ENCODE measurements around the gene PLPP1. TPM values are rescaled to one million over a fixed set of nuclear protein-coding genes. Genes with fewer than 3 reads are reported as not detected.

Gene PLPP1
- total RNA-seq, 1 experiment from 2014 or later = 42.7 TPM

DNA sequence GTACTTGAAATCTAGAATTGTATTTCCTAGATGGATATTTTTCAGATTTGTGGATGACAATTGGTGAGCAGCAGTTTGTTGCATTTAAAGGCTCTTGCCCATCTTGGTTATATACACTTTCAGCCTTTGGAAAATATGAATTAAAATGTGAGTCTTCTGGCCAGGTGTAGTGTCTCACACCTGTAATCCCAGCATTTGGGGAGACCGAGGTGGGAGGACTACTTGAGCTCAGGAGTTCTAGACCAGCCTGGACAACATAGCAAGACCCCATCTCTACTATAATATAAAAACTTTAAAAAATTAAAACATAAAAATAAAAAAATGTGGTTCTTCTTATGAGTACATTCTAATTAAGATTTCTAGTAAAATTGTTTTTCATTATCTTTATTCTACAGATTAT is 125.0 kb downstream of the PLPP1 start:
- DNase-seq (ENCODE audit: low read depth) = no peak

- no peak for DNase-seq (ENCODE audit: low read depth)
These were observed 126.8 kb downstream of the PLPP1 start for GRCh38 chr5:55407984-55408383.

GRCh38 chr5:55407059-55407684 is 127.6 kb downstream of the PLPP1 start:
- peak; percentile 42 for DNase-seq (ENCODE audit: low read depth)

DNA sequence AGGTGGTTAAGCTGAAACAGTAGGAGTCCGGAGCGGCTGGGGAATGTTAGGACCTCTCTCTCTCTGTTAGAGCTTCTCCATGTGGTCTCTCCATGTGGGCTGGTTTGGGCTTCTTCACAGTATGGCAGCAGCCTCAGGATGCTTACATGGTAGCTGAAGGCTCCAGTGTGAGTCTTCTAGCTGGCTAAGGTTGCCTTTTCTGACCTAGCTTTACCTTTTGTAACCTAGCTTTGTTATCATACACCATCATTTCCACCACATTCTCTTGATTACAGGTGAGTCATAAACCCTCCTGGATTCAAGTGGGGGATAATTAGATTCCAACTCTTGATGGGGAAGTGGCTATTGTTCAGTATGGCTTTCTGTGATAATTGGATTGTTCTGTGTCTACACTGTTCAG is 128.5 kb downstream of the PLPP1 start:
- DNase-seq (ENCODE audit: low read depth) = no peak

DNA sequence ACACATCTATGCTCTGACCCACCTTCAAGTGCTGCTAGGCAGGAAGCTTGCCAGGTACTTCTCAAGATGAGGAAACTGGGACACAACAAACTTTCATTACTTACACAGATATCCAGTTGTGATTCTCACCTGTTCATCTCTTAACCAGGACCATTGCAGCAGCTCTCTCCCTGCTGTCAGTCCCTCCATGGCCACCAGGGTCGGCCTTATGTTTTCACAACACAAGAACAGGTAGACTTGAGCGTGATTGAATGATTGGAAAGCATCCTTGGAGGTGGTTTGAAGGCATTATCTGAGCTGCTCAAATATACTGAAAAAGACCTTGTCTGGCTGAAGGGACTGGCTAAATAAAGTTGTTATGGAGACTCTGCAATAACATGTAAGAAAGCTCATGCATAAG is 132.6 kb downstream of the PLPP1 start:
- no peak for DNase-seq (ENCODE audit: low read depth)

GRCh38 chr5:55393501-55394175 is 141.1 kb downstream of the PLPP1 start:
- DNase-seq (ENCODE audit: low read depth) = no peak

- DNase-seq (ENCODE audit: low read depth) = no peak
These were observed 142.1 kb downstream of the PLPP1 start for GRCh38 chr5:55392669-55393068.

- no peak for DNase-seq (ENCODE audit: low read depth)
These were observed 143.1 kb downstream of the PLPP1 start for GRCh38 chr5:55391707-55392106.

GRCh38 chr5:55387865-55388264 is 146.9 kb downstream of the PLPP1 start:
- no peak for DNase-seq (ENCODE audit: low read depth)

DNA sequence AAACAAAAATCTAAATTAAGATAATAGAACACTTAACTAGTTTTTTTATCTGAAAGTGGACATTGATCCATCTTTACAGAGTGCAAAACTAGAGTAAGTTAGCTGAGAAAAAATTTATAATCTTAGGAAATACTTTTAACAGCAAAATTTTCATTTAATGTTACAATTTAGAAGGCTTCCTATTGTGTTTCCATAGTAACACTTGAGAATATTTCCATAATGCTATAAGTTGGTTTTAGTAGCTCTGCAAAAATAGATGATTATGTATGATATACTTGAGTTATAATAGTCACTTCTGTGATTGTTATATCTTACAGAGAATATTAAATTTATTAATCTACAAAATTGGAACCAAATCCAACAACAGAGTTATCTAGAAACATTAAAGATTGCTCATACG is 148.4 kb downstream of the PLPP1 start:
- DNase-seq (ENCODE audit: low read depth) = no peak

DNA sequence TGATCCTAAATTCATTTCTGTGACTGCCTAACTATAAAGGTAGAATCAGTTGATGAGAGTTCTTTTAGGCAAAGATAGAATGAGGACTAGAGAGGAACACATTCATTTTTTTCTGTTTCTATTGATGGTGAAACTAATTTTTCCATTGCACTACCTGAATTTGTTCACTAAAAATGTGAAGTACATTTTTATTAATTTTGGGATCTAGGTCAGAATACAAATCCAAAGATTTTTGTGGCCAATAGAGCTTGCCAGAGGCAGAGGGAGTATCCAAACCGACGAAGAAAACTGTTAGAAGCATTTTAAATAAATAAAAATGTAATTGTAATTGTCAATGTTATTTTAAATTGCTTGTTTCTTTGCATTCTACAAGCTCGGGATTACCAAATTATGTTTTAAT is 148.9 kb downstream of the PLPP1 start:
- DNase-seq (ENCODE audit: low read depth) = no peak

DNA sequence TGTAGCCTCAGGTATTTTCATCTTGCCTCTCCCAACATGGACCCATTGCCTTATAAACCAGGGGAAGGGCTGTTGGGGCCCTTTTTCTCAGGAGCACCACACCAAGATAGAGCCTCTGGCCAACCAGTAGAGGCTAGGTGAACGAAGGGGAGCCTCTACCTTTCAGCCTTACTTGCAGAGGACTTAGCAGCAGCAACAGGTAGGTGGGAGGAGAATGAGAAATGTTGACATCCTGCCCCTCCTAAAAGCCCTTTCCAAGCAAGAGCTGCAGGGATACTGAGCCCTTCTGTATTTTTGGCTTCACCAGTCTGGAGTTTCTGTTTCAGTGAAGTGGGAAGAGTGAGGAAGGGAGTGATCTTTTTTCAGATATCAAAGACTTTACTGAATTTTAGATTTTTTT is 149.5 kb downstream of the PLPP1 start:
- DNase-seq (ENCODE audit: low read depth) = no peak

DNA sequence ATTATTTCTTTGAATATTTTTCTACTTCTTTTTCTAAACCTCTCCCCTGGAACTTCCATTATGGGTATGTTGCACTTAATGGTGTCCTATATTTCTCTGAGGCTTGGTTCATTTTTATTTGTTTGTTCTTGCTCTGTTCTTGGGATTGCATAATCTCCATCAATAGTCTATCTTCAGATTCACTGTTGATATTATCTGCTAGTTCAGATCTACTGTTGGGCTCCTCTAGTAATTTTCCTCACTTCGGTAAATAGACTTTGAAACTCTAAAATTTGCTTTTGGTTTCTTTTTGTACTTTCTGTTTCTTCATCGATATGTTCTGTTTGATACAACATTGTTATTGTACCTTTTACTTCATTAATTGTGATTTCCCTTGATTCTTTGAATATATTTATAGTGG is 150.7 kb downstream of the PLPP1 start:
- no peak for DNase-seq (ENCODE audit: low read depth)

- no peak for DNase-seq (ENCODE audit: low read depth)
These were observed 151.5 kb downstream of the PLPP1 start for GRCh38 chr5:55383254-55383653.

- no peak for DNase-seq (ENCODE audit: low read depth)
These were observed 157.0 kb downstream of the PLPP1 start for GRCh38 chr5:55377810-55378209.

Other genes with a start within 250 kb of the PLPP1 start
- gene DHX29, start 227.3 kb downstream of the PLPP1 start, total RNA-seq (2014; rRNA removed) = 37.8 and 40.3 TPM in 2 replicates
- 110 and 115 TPM in 2 replicates for gene MTREX, start 227.0 kb downstream of the PLPP1 start, total RNA-seq (2014; rRNA removed)
- 13.5 and 20.9 TPM in 2 replicates for gene SLC38A9, start 177.4 kb upstream of the PLPP1 start, total RNA-seq (2014; rRNA removed)
- not detected in 2 replicates for gene DDX4, start 203.1 kb upstream of the PLPP1 start, total RNA-seq (2014; rRNA removed)